ENCODE data around the gene SPTBN1. TPM values are rescaled to one million over a fixed set of nuclear protein-coding genes. Genes with fewer than 3 reads are reported as not detected.

SPTBN1 gene
- polyA plus RNA-seq, 4 donors, result 27.1 to 195 (median 51.1) TPM

GRCh38 chr2:54553775-54554174 is 97.6 kb downstream of the SPTBN1 start:
- WGBS, 3 donors, result 77 to 96% (median 83%) methylated on average over 1 of the region's 1 CpG
- Histone ChIP-seq H3K27me3 (ENCODE audit: control insufficient read depth in 3 of 3, insufficient read depth in 3 of 3, low read length in 3 of 3) (no peaks in the 10 kb centered on the region), H3K9me3 (ENCODE audit: control insufficient read depth in 2 of 2, insufficient read depth in 1 of 2, low read depth in 1 of 2, low read length in 1 of 2) (no peaks in the 10 kb centered on the region), H3K27ac (ENCODE audit: low read depth in 1 of 3, low read length in 2 of 3) (no peak overlapping the region), H3K36me3 (ENCODE audit: control insufficient read depth in 3 of 3, insufficient read depth in 2 of 3, low read depth in 1 of 3, low read length in 3 of 3) (no peaks in the 10 kb centered on the region), H3K4me1 (ENCODE audit: control insufficient read depth in 3 of 3, insufficient read depth in 2 of 3, low read depth in 1 of 3, low read length in 2 of 3) (peaks cover 13 to 59% (median 23%) of the 10 kb centered on the region in 3 donors), H3K4me3 (ENCODE audit: low read depth in 1 of 3, low read length in 3 of 3) (no peak overlapping the region)
- FAIRE-seq (no peak), DNase-seq (no peak)

GRCh38 chr2:54555318-54555837 is 99.3 kb downstream of the SPTBN1 start:
- Histone ChIP-seq H3K4me3 (ENCODE audit: low read depth in 1 of 3, low read length in 3 of 3) (no peak overlapping the region), H3K27me3 (ENCODE audit: control insufficient read depth in 3 of 3, insufficient read depth in 3 of 3, low read length in 3 of 3) (no peaks in the 10 kb centered on the region), H3K9me3 (ENCODE audit: control insufficient read depth in 2 of 2, insufficient read depth in 1 of 2, low read depth in 1 of 2, low read length in 1 of 2) (no peaks in the 10 kb centered on the region), H3K27ac (ENCODE audit: low read depth in 1 of 3, low read length in 2 of 3) (peak overlapping the region; percentile 11 to 84 (median 81)), H3K4me1 (ENCODE audit: control insufficient read depth in 3 of 3, insufficient read depth in 2 of 3, low read depth in 1 of 3, low read length in 2 of 3) (peaks cover 11 to 44% (median 22%) of the 10 kb centered on the region in 3 donors), H3K36me3 (ENCODE audit: control insufficient read depth in 3 of 3, insufficient read depth in 2 of 3, low read depth in 1 of 3, low read length in 3 of 3) (no peaks in the 10 kb centered on the region)
- WGBS, 3 donors, result 13 to 48% (median 46%) methylated on average over 3 of the region's 3 CpGs
- DNase-seq (peak; percentile 69 to 89), FAIRE-seq (no peak)

- H3K4me3 ChIP-seq (ENCODE audit: low read depth in 1 of 3, low read length in 3 of 3), result no peak overlapping the region
- DNase-seq (no peak), FAIRE-seq (no peak)
- WGBS, 3 donors, result 75 to 89% (median 85%) methylated on average over 2 of the region's 2 CpGs
- H3K4me1 ChIP-seq (ENCODE audit: control insufficient read depth in 3 of 3, insufficient read depth in 2 of 3, low read depth in 1 of 3, low read length in 2 of 3), result peaks cover 5 to 35% (median 14%) of the 10 kb centered on the region in 3 donors
- H3K27me3 ChIP-seq (ENCODE audit: control insufficient read depth in 3 of 3, insufficient read depth in 3 of 3, low read length in 3 of 3), result no peaks in the 10 kb centered on the region
- H3K36me3 ChIP-seq (ENCODE audit: control insufficient read depth in 3 of 3, insufficient read depth in 2 of 3, low read depth in 1 of 3, low read length in 3 of 3), result no peaks in the 10 kb centered on the region
- H3K27ac ChIP-seq (ENCODE audit: low read depth in 1 of 3, low read length in 2 of 3), result peak overlapping the region; percentile 90 to 96 (median 96)
- H3K9me3 ChIP-seq (ENCODE audit: control insufficient read depth in 2 of 2, insufficient read depth in 1 of 2, low read depth in 1 of 2, low read length in 1 of 2), result no peaks in the 10 kb centered on the region
These were observed 100.5 kb downstream of the SPTBN1 start for GRCh38 chr2:54556621-54557121.

GRCh38 chr2:54557211-54557600 is 101.1 kb downstream of the SPTBN1 start:
- Histone ChIP-seq H3K36me3 (ENCODE audit: control insufficient read depth in 3 of 3, insufficient read depth in 2 of 3, low read depth in 1 of 3, low read length in 3 of 3) (no peaks in the 10 kb centered on the region), H3K27me3 (ENCODE audit: control insufficient read depth in 3 of 3, insufficient read depth in 3 of 3, low read length in 3 of 3) (no peaks in the 10 kb centered on the region), H3K9me3 (ENCODE audit: control insufficient read depth in 2 of 2, insufficient read depth in 1 of 2, low read depth in 1 of 2, low read length in 1 of 2) (no peaks in the 10 kb centered on the region), H3K4me3 (ENCODE audit: low read depth in 1 of 3, low read length in 3 of 3) (peak overlapping the region in 2 of 3 donors; percentile 85 to 88), H3K4me1 (ENCODE audit: control insufficient read depth in 3 of 3, insufficient read depth in 2 of 3, low read depth in 1 of 3, low read length in 2 of 3) (peaks cover 7 to 34% (median 19%) of the 10 kb centered on the region in 3 donors), H3K27ac (ENCODE audit: low read depth in 1 of 3, low read length in 2 of 3) (peak overlapping the region; percentile 90 to 96 (median 96))
- WGBS, 3 donors, result 29 to 52% (median 38%) methylated on average over 1 of the region's 1 CpG
- FAIRE-seq (no peak), DNase-seq (no peak)

GRCh38 chr2:54557601-54558187 is 101.6 kb downstream of the SPTBN1 start:
- peak overlapping the region; percentile 62 to 88 (median 85) for H3K4me3 ChIP-seq (ENCODE audit: low read depth in 1 of 3, low read length in 3 of 3)
- H3K27ac ChIP-seq (ENCODE audit: low read depth in 1 of 3, low read length in 2 of 3), result peak overlapping the region; percentile 90 to 96 (median 96)
- WGBS, 3 donors, result 0 to 4% (median 4%) methylated on average over 48 of the region's 48 CpGs
- H3K36me3 ChIP-seq (ENCODE audit: control insufficient read depth in 3 of 3, insufficient read depth in 2 of 3, low read depth in 1 of 3, low read length in 3 of 3), result no peaks in the 10 kb centered on the region
- H3K27me3 ChIP-seq (ENCODE audit: control insufficient read depth in 3 of 3, insufficient read depth in 3 of 3, low read length in 3 of 3), result no peaks in the 10 kb centered on the region
- no peaks in the 10 kb centered on the region for H3K9me3 ChIP-seq (ENCODE audit: control insufficient read depth in 2 of 2, insufficient read depth in 1 of 2, low read depth in 1 of 2, low read length in 1 of 2)
- FAIRE-seq, result no peak
- DNase-seq, result peak; percentile 80 to 90
- peaks cover 7 to 34% (median 20%) of the 10 kb centered on the region in 3 donors for H3K4me1 ChIP-seq (ENCODE audit: control insufficient read depth in 3 of 3, insufficient read depth in 2 of 3, low read depth in 1 of 3, low read length in 2 of 3)

GRCh38 chr2:54558188-54559005 is 102.3 kb downstream of the SPTBN1 start:
- no peaks in the 10 kb centered on the region for H3K27me3 ChIP-seq (ENCODE audit: control insufficient read depth in 3 of 3, insufficient read depth in 3 of 3, low read length in 3 of 3)
- FAIRE-seq (no peak), DNase-seq (peak; percentile 86 to 93)
- H3K36me3 ChIP-seq (ENCODE audit: control insufficient read depth in 3 of 3, insufficient read depth in 2 of 3, low read depth in 1 of 3, low read length in 3 of 3), result no peaks in the 10 kb centered on the region
- peaks cover 7 to 38% (median 20%) of the 10 kb centered on the region in 3 donors for H3K4me1 ChIP-seq (ENCODE audit: control insufficient read depth in 3 of 3, insufficient read depth in 2 of 3, low read depth in 1 of 3, low read length in 2 of 3)
- no peaks in the 10 kb centered on the region for H3K9me3 ChIP-seq (ENCODE audit: control insufficient read depth in 2 of 2, insufficient read depth in 1 of 2, low read depth in 1 of 2, low read length in 1 of 2)
- H3K27ac ChIP-seq (ENCODE audit: low read depth in 1 of 3, low read length in 2 of 3), result peak overlapping the region; percentile 90 to 96 (median 96)
- peak overlapping the region; percentile 85 to 98 (median 88) for H3K4me3 ChIP-seq (ENCODE audit: low read depth in 1 of 3, low read length in 3 of 3)
- 1 to 2% (median 1%) methylated on average over 54 to 59 of the region's 59 CpGs for WGBS, 3 donors

GRCh38 chr2:54559006-54559445 is 102.9 kb downstream of the SPTBN1 start:
- H3K27me3 ChIP-seq (ENCODE audit: control insufficient read depth in 3 of 3, insufficient read depth in 3 of 3, low read length in 3 of 3), result no peaks in the 10 kb centered on the region
- H3K4me1 ChIP-seq (ENCODE audit: control insufficient read depth in 3 of 3, insufficient read depth in 2 of 3, low read depth in 1 of 3, low read length in 2 of 3), result peaks cover 7 to 39% (median 20%) of the 10 kb centered on the region in 3 donors
- no peak for FAIRE-seq
- peak overlapping the region; percentile 85 to 98 (median 88) for H3K4me3 ChIP-seq (ENCODE audit: low read depth in 1 of 3, low read length in 3 of 3)
- DNase-seq, result no peak
- WGBS, 3 donors, result 3 to 17% (median 6%) methylated on average over 5 of the region's 5 CpGs
- H3K9me3 ChIP-seq (ENCODE audit: control insufficient read depth in 2 of 2, insufficient read depth in 1 of 2, low read depth in 1 of 2, low read length in 1 of 2), result no peaks in the 10 kb centered on the region
- no peaks in the 10 kb centered on the region for H3K36me3 ChIP-seq (ENCODE audit: control insufficient read depth in 3 of 3, insufficient read depth in 2 of 3, low read depth in 1 of 3, low read length in 3 of 3)
- peak overlapping the region; percentile 90 to 96 (median 96) for H3K27ac ChIP-seq (ENCODE audit: low read depth in 1 of 3, low read length in 2 of 3)

DNA sequence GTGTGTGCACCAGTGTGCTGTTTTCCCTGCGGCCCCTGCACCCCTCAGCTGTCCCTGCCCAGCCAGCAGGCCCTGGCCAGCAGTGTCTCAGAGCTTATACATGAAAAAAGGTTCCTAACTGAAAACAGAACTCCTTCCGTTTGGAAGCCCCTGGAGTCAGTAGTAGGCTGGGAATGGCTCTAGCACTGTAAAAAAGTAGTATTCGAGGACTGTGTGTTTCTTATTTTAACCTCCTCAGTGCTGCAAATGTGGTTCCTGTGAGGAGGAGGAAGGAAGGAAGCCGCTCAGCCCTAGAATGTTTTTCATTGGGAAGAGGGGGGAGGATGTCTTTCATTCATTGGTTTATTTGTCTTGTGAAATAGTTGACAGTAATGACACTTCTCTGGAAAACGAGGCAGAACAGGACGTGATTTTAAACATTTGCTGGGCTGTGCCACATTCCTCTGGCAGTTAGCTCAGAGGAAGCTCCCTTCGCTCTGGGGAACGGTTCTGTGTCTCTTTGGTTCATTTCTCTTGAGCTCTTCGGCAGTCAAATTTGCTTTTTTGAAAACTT is 103.5 kb downstream of the SPTBN1 start:
- Histone ChIP-seq H3K4me1 (ENCODE audit: control insufficient read depth in 3 of 3, insufficient read depth in 2 of 3, low read depth in 1 of 3, low read length in 2 of 3) (peaks cover 7 to 40% (median 17%) of the 10 kb centered on the region in 3 donors), H3K27me3 (ENCODE audit: control insufficient read depth in 3 of 3, insufficient read depth in 3 of 3, low read length in 3 of 3) (no peaks in the 10 kb centered on the region), H3K4me3 (ENCODE audit: low read depth in 1 of 3, low read length in 3 of 3) (peak overlapping the region; percentile 85 to 98 (median 88)), H3K36me3 (ENCODE audit: control insufficient read depth in 3 of 3, insufficient read depth in 2 of 3, low read depth in 1 of 3, low read length in 3 of 3) (peaks cover 0 to 3% (median 0%) of the 10 kb centered on the region in 3 donors), H3K27ac (ENCODE audit: low read depth in 1 of 3, low read length in 2 of 3) (peak overlapping the region; percentile 90 to 96 (median 96)), H3K9me3 (ENCODE audit: control insufficient read depth in 2 of 2, insufficient read depth in 1 of 2, low read depth in 1 of 2, low read length in 1 of 2) (no peaks in the 10 kb centered on the region)
- WGBS, 3 donors, result 0 to 2% (median 0%) methylated on average over 9 of the region's 9 CpGs
- peak in 1 of 2 donors; percentile 73 for DNase-seq
- no peak for FAIRE-seq

All from small intestine (tissue), 7 donors.